LNCaP clone FGC (cell line): ENCODE results near the gene MSLN.

Source experiments
- DNase-seq: peaks from one replicate; pipeline ENCODE4 v3.0.0-alpha.2; 2011; ENCODE audit warnings: low read depth
- H3K4me3 ChIP-seq: 2 replicates; pipeline ENCODE4 v1.5.1; 2011; ENCODE audit warnings: mild to moderate bottlenecking, low read depth, low read length, control low read depth
- CTCF ChIP-seq: IDR thresholded peaks from 2 replicates; pipeline ENCODE4 v1.5.1; 2012; ENCODE audit warnings: mild to moderate bottlenecking; ENCODE audit not compliant: control insufficient read depth, insufficient read depth; ENCODE audit errors: extremely low read depth

Gene MSLN

GRCh38 chr16:715477-716199 is 44.9 kb upstream of the MSLN start:
- peak; percentile 52 for TF ChIP-seq CTCF
- DNase-seq, result no peak
- peak overlapping the region; percentile 69 for H3K4me3 ChIP-seq

GRCh38 chr16:716200-716568 is 44.4 kb upstream of the MSLN start:
- peak overlapping the region; percentile 69 for H3K4me3 ChIP-seq
- TF ChIP-seq CTCF, result no peak
- DNase-seq, result no peak

- TF ChIP-seq CTCF, result no peak
- peak overlapping the region; percentile 69 for H3K4me3 ChIP-seq
- DNase-seq, result no peak
Measured at GRCh38 chr16:716768-717325, 43.7 kb upstream of the MSLN start.

DNA sequence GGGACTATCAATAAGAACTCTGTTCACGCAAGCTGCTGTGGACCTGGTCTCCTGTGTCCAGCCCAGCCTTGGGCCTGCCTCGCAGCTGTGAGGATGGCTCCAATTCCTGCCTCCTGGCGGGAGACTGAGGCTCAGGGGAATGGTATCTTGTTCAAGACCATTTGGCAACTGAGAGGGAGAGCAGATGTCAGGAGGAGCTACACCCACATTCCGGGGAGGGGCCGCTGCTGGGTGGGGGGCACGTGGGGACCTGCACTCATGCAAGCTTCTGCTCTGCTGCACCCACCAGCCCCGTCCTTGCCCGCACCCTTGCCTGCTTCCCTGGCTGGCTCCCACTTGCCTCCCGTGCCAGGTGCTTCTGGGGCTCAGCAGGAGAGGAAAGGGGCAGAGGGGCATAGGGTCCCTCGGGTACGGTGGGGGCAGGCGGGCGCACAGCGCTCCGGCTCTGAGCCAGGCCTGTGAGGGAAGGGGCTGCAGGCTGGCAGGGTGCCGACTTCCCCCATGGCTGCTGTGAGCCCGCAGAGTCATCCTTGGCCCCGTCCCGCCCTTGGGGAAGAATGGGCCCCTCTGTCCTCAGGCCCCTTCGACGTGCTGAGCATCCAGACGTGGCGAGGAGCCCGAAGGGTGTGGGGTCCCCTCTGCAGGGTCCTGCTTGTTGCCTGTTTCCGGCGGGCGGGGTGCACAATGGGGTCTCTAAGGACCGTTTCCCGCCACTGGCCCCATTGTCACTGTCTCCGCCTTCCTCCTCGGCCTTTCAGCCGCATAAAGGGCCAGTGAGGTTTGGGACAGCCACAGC is 42.9 kb upstream of the MSLN start:
- no peak for TF ChIP-seq CTCF
- DNase-seq, result no peak
- no peak overlapping the region for H3K4me3 ChIP-seq

DNA sequence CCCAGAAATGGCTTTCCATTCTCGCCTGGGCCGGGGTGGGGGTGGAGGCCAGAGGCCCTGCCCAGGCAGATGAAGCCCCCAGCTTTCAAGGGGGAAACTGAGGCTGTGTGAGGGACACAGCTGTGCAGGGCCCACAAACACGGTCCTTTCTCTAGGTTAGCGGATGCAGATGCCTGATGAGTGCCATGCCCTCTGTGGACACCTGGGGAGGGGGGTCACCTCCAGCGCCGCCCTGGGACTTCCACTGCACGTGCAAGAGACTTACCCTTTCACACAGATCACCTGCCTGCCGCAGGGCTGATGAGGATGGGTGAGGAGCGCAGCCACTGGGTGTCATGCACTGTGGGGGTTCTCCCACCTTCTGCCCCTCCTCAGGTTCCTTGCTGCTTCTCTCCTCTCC is 42.1 kb upstream of the MSLN start:
- H3K4me3 ChIP-seq, result no peak overlapping the region
- no peak for TF ChIP-seq CTCF
- no peak for DNase-seq

DNA sequence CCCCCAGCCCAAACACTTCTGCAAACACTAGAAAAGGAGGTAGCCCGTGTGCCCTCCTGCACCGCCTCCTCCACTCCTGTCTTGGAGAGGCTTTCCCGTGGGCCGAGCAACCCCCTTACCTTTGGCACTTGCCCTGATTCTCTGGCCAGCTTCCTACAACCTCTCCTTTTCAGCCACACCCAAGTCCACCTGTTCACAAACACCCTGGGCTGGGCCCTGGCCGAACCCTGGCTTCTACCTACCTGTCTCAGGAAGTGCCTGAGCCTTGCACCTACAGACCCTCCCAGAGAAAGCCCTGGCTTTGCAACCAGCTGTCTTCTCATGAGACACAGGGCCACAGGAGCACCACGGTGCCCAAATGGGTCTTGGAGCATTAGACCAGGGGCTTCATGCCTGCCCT is 41.6 kb upstream of the MSLN start:
- no peak overlapping the region for H3K4me3 ChIP-seq
- no peak for DNase-seq
- TF ChIP-seq CTCF, result no peak
